Neural cell (in vitro differentiated cells): ENCODE data around the gene PRPF40A.

Experiments used
- CTCF ChIP-seq: fragments of 450-650 bp; IDR thresholded peaks from 2 replicates; pipeline ENCODE4 v1.5.1; 2014; ENCODE audit warnings: antibody characterized with exemption, mild to moderate bottlenecking, moderate library complexity; ENCODE audit not compliant: poor library complexity, severe bottlenecking
- EP300 ChIP-seq: fragments of 450-650 bp; conservative IDR thresholded peaks from 2 replicates; pipeline ENCODE4 v1.6.1; 2014; ENCODE audit warnings: antibody characterized with exemption, mild to moderate bottlenecking, moderate library complexity; ENCODE audit not compliant: poor library complexity, severe bottlenecking
- EZH2 ChIP-seq: fragments of 200-600, 300-800 bp; shearing (Covaris generic), sonication (generic); IDR thresholded peaks from 2 replicates; pipeline ENCODE4 v1.6.1; 2014; ENCODE audit warnings: antibody characterized with exemption, low read length, borderline replicate concordance, mild to moderate bottlenecking; ENCODE audit not compliant: insufficient read depth, poor library complexity, severe bottlenecking
- MXI1 ChIP-seq: fragments of 450-650 bp; conservative IDR thresholded peaks from 2 replicates; pipeline ENCODE4 v1.6.1; 2014; ENCODE audit warnings: antibody characterized with exemption, mild to moderate bottlenecking; ENCODE audit not compliant: poor library complexity, severe bottlenecking
- POLR2AphosphoS5 ChIP-seq: IDR thresholded peaks from 2 replicates; pipeline ENCODE4 v1.6.1; 2012
- RAD21 ChIP-seq: fragments of 450-650 bp; conservative IDR thresholded peaks from 2 replicates; pipeline ENCODE4 v1.6.1; 2014; ENCODE audit warnings: antibody characterized with exemption, mild to moderate bottlenecking, moderate library complexity
- SMC3 ChIP-seq: fragments of 450-650 bp; conservative IDR thresholded peaks from 2 replicates; pipeline ENCODE4 v1.6.1; 2014; ENCODE audit warnings: antibody characterized with exemption, mild to moderate bottlenecking, moderate library complexity; ENCODE audit not compliant: poor library complexity
- TAF1 ChIP-seq: IDR thresholded peaks from 2 replicates; pipeline ENCODE4 v1.6.1; 2012; ENCODE audit warnings: low read depth
- TF ChIP-seq, protein P1 (sequence below): IDR thresholded peaks from 2 replicates; pipeline ENCODE4 v1.6.1; 2012; ENCODE audit warnings: borderline replicate concordance

GRCh38 chr2:152650768-152651371 is 66.4 kb downstream of the PRPF40A start:
- TF ChIP-seq CTCF (no peak), RAD21 (no peak), EZH2 (no peak), TAF1 (no peak), MXI1 (no peak), EP300 (no peak), POLR2AphosphoS5 (no peak), SMC3 (no peak)
- TF ChIP-seq, protein P1, sequence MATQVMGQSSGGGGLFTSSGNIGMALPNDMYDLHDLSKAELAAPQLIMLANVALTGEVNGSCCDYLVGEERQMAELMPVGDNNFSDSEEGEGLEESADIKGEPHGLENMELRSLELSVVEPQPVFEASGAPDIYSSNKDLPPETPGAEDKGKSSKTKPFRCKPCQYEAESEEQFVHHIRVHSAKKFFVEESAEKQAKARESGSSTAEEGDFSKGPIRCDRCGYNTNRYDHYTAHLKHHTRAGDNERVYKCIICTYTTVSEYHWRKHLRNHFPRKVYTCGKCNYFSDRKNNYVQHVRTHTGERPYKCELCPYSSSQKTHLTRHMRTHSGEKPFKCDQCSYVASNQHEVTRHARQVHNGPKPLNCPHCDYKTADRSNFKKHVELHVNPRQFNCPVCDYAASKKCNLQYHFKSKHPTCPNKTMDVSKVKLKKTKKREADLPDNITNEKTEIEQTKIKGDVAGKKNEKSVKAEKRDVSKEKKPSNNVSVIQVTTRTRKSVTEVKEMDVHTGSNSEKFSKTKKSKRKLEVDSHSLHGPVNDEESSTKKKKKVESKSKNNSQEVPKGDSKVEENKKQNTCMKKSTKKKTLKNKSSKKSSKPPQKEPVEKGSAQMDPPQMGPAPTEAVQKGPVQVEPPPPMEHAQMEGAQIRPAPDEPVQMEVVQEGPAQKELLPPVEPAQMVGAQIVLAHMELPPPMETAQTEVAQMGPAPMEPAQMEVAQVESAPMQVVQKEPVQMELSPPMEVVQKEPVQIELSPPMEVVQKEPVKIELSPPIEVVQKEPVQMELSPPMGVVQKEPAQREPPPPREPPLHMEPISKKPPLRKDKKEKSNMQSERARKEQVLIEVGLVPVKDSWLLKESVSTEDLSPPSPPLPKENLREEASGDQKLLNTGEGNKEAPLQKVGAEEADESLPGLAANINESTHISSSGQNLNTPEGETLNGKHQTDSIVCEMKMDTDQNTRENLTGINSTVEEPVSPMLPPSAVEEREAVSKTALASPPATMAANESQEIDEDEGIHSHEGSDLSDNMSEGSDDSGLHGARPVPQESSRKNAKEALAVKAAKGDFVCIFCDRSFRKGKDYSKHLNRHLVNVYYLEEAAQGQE = no peak
